ENCODE data around the gene SLC39A5.

DNA sequence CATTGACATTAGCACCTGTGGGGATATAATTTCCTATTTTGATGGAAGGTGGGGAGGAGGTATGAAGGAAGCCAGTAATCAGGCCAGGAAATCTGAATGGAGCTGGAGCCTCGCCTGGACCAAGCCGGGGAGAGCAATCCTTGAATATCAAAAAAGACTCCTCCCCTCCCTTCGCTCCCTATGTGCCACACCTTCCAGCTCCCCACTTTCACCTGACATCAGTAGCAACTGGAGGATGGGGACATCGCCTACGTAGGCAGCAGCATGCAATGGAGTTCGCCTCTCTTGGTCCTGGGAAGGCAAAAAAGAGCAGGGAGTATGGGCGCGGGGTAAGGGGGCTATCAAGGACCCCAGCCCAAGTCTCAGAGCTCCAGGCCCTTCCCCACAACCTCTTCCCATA, 27.2 kb downstream of the SLC39A5 start:
- TF ChIP-seq EZH2 (IDR thresholded peaks at IDR 0.05) (no peak), POLR2AphosphoS5 (IDR thresholded peaks at IDR 0.05; ENCODE audit: borderline replicate concordance, low read depth, low read length) (no peak), FOXP2 (optimal IDR thresholded peaks at IDR 0.05; ENCODE audit: control extremely low read depth, extremely low read length, insufficient read depth) (no peak)
